ENCODE data around the gene IRAK1.

- TF ChIP-seq CTCF (IDR thresholded peaks at IDR 0.05 in 2 of 3, conservative IDR thresholded peaks at IDR 0.05 in 1 of 3; ENCODE audit: control insufficient read depth in 2 of 3, extremely low read depth in 1 of 3, insufficient read depth in 1 of 3, low read depth in 3 of 3, low read length in 3 of 3) (no peak), NFIC (IDR thresholded peaks at IDR 0.05; ENCODE audit: low read depth, low read length) (no peak), PAX8 (IDR thresholded peaks at IDR 0.05) (no peak), DPF2 (IDR thresholded peaks at IDR 0.05) (no peak), SPI1 (IDR thresholded peaks at IDR 0.05; ENCODE audit: borderline replicate concordance, insufficient read depth, low read depth, low read length) (no peak), BRCA1 (IDR thresholded peaks at IDR 0.05; ENCODE audit: low read depth, low read length) (no peak), RAD21 (IDR thresholded peaks at IDR 0.05; ENCODE audit: insufficient read depth, low read depth, low read length) (no peak), EP300 (IDR thresholded peaks at IDR 0.05; ENCODE audit: borderline replicate concordance in 1 of 2, control insufficient read depth in 1 of 2, low read depth in 2 of 2, low read length in 2 of 2) (no peak), ZNF24 (IDR thresholded peaks at IDR 0.05) (no peak), SIX5 (IDR thresholded peaks at IDR 0.05; ENCODE audit: low read depth, low read length, severe bottlenecking) (no peak), CUX1 (IDR thresholded peaks at IDR 0.05; ENCODE audit: insufficient replicate concordance, low read depth, low read length) (no peak)
- TF ChIP-seq, protein P1, sequence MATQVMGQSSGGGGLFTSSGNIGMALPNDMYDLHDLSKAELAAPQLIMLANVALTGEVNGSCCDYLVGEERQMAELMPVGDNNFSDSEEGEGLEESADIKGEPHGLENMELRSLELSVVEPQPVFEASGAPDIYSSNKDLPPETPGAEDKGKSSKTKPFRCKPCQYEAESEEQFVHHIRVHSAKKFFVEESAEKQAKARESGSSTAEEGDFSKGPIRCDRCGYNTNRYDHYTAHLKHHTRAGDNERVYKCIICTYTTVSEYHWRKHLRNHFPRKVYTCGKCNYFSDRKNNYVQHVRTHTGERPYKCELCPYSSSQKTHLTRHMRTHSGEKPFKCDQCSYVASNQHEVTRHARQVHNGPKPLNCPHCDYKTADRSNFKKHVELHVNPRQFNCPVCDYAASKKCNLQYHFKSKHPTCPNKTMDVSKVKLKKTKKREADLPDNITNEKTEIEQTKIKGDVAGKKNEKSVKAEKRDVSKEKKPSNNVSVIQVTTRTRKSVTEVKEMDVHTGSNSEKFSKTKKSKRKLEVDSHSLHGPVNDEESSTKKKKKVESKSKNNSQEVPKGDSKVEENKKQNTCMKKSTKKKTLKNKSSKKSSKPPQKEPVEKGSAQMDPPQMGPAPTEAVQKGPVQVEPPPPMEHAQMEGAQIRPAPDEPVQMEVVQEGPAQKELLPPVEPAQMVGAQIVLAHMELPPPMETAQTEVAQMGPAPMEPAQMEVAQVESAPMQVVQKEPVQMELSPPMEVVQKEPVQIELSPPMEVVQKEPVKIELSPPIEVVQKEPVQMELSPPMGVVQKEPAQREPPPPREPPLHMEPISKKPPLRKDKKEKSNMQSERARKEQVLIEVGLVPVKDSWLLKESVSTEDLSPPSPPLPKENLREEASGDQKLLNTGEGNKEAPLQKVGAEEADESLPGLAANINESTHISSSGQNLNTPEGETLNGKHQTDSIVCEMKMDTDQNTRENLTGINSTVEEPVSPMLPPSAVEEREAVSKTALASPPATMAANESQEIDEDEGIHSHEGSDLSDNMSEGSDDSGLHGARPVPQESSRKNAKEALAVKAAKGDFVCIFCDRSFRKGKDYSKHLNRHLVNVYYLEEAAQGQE (IDR thresholded peaks at IDR 0.05; ENCODE audit: low read depth, low read length), result no peak
- TF ChIP-seq, protein P2, sequence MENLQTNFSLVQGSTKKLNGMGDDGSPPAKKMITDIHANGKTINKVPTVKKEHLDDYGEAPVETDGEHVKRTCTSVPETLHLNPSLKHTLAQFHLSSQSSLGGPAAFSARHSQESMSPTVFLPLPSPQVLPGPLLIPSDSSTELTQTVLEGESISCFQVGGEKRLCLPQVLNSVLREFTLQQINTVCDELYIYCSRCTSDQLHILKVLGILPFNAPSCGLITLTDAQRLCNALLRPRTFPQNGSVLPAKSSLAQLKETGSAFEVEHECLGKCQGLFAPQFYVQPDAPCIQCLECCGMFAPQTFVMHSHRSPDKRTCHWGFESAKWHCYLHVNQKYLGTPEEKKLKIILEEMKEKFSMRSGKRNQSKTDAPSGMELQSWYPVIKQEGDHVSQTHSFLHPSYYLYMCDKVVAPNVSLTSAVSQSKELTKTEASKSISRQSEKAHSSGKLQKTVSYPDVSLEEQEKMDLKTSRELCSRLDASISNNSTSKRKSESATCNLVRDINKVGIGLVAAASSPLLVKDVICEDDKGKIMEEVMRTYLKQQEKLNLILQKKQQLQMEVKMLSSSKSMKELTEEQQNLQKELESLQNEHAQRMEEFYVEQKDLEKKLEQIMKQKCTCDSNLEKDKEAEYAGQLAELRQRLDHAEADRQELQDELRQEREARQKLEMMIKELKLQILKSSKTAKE (IDR thresholded peaks at IDR 0.05; ENCODE audit: low read depth, poor library complexity, severe bottlenecking), result no peak
- TF ChIP-seq, protein P3, sequence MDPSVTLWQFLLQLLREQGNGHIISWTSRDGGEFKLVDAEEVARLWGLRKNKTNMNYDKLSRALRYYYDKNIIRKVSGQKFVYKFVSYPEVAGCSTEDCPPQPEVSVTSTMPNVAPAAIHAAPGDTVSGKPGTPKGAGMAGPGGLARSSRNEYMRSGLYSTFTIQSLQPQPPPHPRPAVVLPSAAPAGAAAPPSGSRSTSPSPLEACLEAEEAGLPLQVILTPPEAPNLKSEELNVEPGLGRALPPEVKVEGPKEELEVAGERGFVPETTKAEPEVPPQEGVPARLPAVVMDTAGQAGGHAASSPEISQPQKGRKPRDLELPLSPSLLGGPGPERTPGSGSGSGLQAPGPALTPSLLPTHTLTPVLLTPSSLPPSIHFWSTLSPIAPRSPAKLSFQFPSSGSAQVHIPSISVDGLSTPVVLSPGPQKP (IDR thresholded peaks at IDR 0.05; ENCODE audit: low read depth, low read length), result no peak
Observed at GRCh38 chrX:154044091-154044490, 24.4 kb upstream of the IRAK1 start.
